GM19351 (cell line): Measurements from ENCODE around the gene GALNTL6.
"Not testable (repeated sequence)": the region's sequence is repeated elsewhere in the genome, so short reads cannot be mapped to it uniquely, and the experiment has no call there.

ENCODE experiments used
- ATAC-seq: cut with Tn5 transposase; IDR thresholded peaks from one replicate; pipeline ENCODE4 v1.9.1; 2021; ENCODE audit warnings: mild to moderate bottlenecking, moderate library complexity; ENCODE audit not compliant: unreplicated experiment

Gene GALNTL6

GRCh38 chr4:172708184-172708583, 895.0 kb downstream of the GALNTL6 start:
- no peak for ATAC-seq

GRCh38 chr4:172709376-172709775, 896.2 kb downstream of the GALNTL6 start:
- ATAC-seq = no peak

DNA sequence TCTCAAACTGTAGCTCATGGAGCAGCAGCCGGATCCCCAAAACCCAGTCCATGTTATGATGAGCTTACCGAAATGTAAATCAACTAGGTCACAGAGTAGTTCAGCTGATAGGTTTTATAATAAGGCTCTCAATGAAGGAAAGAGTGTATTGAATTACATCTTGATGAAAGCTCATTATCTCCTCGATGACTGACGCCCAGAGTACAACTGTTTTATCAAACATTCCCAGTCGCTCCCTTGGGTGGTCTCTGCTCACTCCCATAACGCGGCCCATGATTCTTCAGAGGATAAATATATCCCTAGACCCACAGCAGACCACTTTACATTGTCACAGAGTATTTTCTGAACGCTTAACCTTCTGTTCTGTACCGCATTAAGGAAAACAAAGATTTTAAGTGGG, 903.1 kb downstream of the GALNTL6 start:
- ATAC-seq = no peak

DNA sequence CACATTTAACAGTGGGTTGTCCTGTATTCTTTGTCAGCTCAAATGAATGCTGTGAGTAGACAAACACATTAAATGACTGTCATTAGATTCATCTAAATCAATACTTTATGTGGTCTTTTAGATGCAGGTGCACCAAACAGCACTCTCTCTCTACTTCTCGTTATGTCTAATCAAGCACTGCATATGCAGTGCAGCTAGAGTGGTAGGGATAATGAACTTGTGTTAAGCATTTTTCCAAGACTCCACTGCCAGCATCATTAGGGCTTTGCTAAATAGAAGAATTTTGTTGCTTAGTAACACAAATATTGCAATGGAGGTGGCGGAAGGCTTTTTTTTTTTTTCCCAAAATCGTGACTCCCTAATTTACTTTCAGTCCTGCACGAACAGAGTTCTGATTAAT, 908.5 kb downstream of the GALNTL6 start:
- ATAC-seq = no peak

DNA sequence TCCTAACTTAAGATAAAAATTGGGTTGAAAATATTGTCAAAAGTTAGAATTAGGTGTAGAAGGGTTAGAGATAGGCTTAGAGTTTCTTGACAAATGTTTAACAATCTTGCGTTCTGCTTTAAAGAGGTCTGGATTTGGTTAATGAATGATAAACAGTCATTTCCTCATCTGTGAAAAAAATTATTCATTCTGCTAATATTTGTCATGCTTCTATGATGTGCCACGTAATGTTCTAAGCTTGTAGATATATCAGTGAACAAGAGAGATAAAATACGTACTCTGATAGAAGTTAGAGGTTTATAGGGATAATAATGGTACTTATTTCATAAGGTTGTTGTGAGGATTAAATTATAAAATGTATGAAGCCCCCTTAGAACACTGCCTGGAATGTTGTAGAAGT, 912.4 kb downstream of the GALNTL6 start:
- no peak for ATAC-seq

- no peak for ATAC-seq
Observed at GRCh38 chr4:172726001-172726423, 912.8 kb downstream of the GALNTL6 start.

DNA sequence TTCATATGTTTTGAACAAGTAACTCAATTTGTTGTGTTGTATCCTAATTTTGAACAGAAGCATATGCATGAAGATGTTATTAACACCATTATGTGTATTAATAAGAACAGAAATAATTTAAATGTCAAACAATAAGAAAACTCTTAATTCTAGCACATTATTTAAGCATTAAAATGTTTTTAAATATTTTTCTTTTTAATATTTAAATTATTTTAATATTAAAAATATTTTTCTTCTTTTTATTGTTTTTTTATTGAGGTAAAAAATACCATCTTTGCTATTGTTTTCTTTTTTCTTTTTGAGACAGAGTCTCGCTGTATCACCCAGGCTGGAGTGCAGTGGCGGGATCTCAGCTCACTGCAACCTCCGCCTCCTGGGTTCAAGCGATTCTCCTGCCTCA, 914.4 kb downstream of the GALNTL6 start:
- no peak for ATAC-seq

DNA sequence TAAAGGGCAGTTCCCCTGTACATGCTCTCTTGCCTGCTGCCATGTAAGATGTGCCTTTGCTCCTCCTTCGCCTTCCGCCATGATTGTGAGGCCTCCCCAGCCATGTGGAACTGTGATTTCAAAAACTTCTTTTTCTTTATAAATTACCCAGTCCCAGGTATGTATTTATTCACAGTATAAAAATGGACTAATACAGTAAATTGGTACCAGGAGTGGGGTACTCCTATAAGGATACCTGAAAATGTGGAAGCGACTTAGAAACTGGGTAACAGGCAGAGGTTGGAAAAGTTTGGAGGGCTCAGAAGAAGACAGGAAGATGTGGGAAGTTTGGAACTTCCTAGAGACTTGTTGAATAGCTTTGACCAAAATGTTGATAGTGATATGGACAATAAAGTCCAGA, 920.4 kb downstream of the GALNTL6 start:
- ATAC-seq = not testable (repeated sequence)

GRCh38 chr4:172734555-172734954, 921.4 kb downstream of the GALNTL6 start:
- ATAC-seq = no peak

- no peak for ATAC-seq
Observed at GRCh38 chr4:172736046-172736445, 922.8 kb downstream of the GALNTL6 start.

GRCh38 chr4:172740434-172740833, 927.2 kb downstream of the GALNTL6 start:
- ATAC-seq = peak; percentile 98

DNA sequence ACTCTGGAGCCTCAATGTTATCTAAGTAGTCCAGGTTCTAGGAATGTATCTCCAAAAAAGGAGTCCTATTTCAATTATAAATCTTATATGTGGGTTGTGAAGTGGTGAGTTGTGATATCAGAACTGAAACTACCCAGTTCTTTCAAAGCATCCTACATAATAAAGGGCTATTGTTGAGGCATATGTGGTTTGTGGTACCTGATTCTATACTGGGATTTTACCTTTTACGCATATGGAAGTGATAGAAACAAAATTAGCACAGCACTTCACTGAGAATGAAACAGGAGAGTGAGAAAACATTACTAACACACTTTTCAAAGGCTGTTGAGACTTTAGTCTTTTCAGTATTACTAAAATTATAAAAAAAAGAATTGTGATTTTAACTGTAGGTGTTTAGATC, 937.7 kb downstream of the GALNTL6 start:
- ATAC-seq = peak; percentile 98

DNA sequence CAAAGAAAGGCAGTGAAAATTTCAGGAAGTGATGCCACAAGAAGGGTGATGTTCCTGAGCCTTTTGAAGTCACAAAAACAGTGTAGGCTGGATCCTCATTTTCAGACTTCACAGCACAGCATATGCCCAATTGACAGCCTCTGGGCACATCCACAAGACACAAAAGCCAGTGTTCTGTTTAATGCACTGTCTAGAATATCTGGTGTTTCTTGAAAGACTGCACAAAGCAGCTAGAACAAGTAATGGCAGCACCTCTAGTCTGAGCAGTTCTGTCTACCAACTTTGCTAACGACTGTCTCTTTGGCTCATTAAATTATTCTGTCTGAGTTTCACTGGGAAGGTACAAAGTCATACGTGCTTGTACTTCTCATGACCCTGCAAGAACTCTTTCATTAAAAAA, 938.3 kb downstream of the GALNTL6 start:
- peak; percentile 6 for ATAC-seq

- ATAC-seq = no peak
Observed at GRCh38 chr4:172758586-172759340, 945.6 kb downstream of the GALNTL6 start.

GRCh38 chr4:172760512-172760911, 947.3 kb downstream of the GALNTL6 start:
- no peak for ATAC-seq

GRCh38 chr4:172762895-172763294, 949.7 kb downstream of the GALNTL6 start:
- ATAC-seq = no peak

- ATAC-seq = no peak
Observed at GRCh38 chr4:172770787-172771186, 957.6 kb downstream of the GALNTL6 start.

- ATAC-seq = no peak
Observed at GRCh38 chr4:172772781-172773180, 959.6 kb downstream of the GALNTL6 start.

- no peak for ATAC-seq
Observed at GRCh38 chr4:172776203-172776861, 963.1 kb downstream of the GALNTL6 start.

GRCh38 chr4:172777729-172778431, 964.7 kb downstream of the GALNTL6 start:
- no peak for ATAC-seq

- no peak for ATAC-seq
Observed at GRCh38 chr4:172778583-172778982, 965.4 kb downstream of the GALNTL6 start.

DNA sequence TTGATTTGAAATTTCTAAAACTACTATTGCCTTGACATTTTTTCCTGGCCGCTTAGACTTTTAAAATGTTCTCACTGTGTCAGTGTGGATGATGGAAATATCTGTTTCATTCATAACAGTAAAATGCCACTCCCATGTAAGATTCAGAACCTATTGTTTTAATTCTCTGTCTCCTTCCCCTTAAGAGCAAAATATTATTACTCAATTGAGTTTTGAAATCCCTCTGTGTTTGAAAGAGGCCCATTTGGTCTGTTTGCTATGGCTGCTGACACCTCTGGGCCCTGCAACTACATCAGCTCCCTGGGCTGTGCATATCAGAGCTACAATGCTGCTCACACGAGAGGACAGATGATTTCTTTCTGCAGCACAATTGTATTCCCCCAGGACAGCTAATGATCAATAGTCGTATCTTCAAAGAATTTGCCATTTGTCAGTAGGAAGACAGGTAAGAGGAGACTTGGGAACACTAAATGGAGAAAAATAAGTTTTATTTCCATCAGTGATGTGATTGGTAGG, 967.4 kb downstream of the GALNTL6 start:
- no peak for ATAC-seq
